Mesodermal cell (in vitro differentiated cells): Measurements from ENCODE around the gene NMNAT2.
A peak's percentile ranks its signal among the peaks of the same experiment; 100 is the strongest.

Experiments
- H3K27ac ChIP-seq: 2 replicates; pipeline ENCODE4 v1.7.0; 2013; ENCODE audit warnings: mild to moderate bottlenecking, low read depth, low read length, moderate library complexity; ENCODE audit not compliant: severe bottlenecking
- H3K36me3 ChIP-seq: 2 replicates; pipeline ENCODE4 v1.7.1; 2013; ENCODE audit warnings: mild to moderate bottlenecking, low read length, moderate library complexity; ENCODE audit not compliant: control insufficient read depth, insufficient read depth
- H3K4me1 ChIP-seq: one replicate; pipeline ENCODE4 v1.7.1; 2013; ENCODE audit warnings: mild to moderate bottlenecking, low read length; ENCODE audit not compliant: insufficient read depth, control insufficient read depth, poor library complexity, severe bottlenecking
- H3K4me3 ChIP-seq: 2 replicates; pipeline ENCODE4 v1.7.0; 2013; ENCODE audit warnings: low read length, control low read depth, mild to moderate bottlenecking; ENCODE audit not compliant: insufficient read depth, poor library complexity, severe bottlenecking; ENCODE audit errors: extremely low read depth
- H3K9me3 ChIP-seq: 2 replicates; pipeline ENCODE4 v1.7.1; 2013; ENCODE audit warnings: mild to moderate bottlenecking, low read length, moderate library complexity; ENCODE audit not compliant: control insufficient read depth
- WGBS, 2 experiments: methylation state at CpG; one replicate each; pipeline ENCODE4 v1.1.5; 2013; ENCODE audit warnings: missing lambda C conversion rate in 2 of 2; ENCODE audit not compliant: insufficient coverage in 2 of 2; 5-methylcytosine and 5-hydroxymethylcytosine counted together

NMNAT2 gene

DNA sequence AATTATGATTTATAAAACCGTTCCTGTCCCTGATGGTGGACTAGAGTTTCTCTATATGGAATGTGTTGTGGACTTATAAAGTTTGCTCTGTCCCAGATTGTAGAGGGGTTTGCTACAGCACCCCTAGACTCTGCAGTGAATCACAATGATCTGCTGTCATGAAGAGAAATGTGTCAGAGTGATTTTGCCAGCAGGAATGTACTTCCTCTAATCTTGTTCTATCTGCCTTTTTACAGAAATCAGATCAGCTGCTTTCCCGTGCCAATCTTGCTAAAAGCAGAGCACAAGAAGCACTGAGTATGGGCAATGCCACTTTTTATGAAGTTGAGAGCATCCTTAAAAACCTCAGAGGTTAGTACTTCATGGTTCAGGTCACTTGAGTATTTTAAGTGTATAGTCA lies 180.1 kb downstream of the NMNAT2 start:
- no peak overlapping the region for H3K27ac ChIP-seq
- H3K9me3 ChIP-seq = no peaks in the 10 kb centered on the region
- peaks cover 16% of the 10 kb centered on the region for H3K4me1 ChIP-seq
- H3K36me3 ChIP-seq = no peaks in the 10 kb centered on the region
- 92 to 100% methylated on average over 2 of the region's 2 CpGs for WGBS, 2 experiments
- H3K4me3 ChIP-seq = no peak overlapping the region

GRCh38 chr1:183237046-183237445 lies 181.1 kb downstream of the NMNAT2 start:
- Histone ChIP-seq H3K27ac (no peak overlapping the region), H3K36me3 (no peaks in the 10 kb centered on the region), H3K4me3 (no peak overlapping the region), H3K4me1 (peaks cover 16% of the 10 kb centered on the region), H3K9me3 (no peaks in the 10 kb centered on the region)
- 100% methylated on average over 1 to 2 of the region's 2 CpGs for WGBS, 2 experiments

GRCh38 chr1:183236158-183236725 lies 181.9 kb downstream of the NMNAT2 start:
- Histone ChIP-seq H3K4me3 (no peak overlapping the region), H3K36me3 (no peaks in the 10 kb centered on the region), H3K27ac (no peak overlapping the region), H3K9me3 (no peaks in the 10 kb centered on the region), H3K4me1 (peaks cover 16% of the 10 kb centered on the region)
- WGBS, 2 experiments = 61 to 73% methylated on average over 2 to 3 of the region's 6 CpGs

GRCh38 chr1:183235503-183235902 lies 182.7 kb downstream of the NMNAT2 start:
- H3K4me3 ChIP-seq = peak overlapping the region; percentile 9
- 78 to 85% methylated on average over 11 to 12 of the region's 14 CpGs for WGBS, 2 experiments
- H3K9me3 ChIP-seq = no peaks in the 10 kb centered on the region
- no peaks in the 10 kb centered on the region for H3K36me3 ChIP-seq
- peak overlapping the region; percentile 96 for H3K27ac ChIP-seq
- H3K4me1 ChIP-seq = peaks cover 19% of the 10 kb centered on the region

DNA sequence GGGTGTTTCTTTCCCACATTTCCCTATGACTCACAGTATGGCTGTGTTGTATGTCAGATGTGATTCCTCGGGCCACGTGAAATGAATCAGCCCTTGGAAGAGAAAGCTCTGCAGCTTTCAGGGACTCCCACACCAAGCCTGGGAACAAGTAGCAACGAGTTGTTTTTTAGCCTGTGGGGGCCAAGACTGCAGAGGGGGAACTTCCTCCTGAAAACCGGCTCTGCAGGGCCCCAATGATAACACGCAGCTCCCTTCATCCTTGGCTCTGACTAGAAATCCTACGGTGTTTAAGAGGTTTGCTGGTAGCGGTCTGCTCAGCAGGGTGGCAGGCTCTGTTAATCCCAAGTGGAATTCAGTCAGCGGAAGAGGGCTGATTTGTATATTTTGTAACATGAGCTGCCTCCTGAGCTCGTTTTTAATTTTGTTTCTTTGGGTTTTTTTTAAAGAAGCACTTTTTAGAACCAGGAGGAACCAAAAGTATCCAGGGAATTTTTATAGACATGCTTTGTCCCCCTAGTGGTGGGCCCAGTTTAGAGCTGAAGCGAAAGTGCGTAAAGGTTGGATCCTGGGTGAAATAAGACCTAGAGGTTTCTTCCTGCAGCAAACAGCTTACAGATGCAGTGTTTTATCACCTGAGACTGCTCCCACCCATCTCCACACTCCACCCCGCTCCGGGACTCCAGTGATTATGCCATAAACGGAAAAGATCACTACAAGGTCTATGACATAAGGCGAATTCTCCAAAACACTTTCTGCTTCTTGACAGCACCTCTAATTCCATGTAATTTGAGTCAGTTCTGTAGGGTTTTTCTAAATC lies 183.3 kb downstream of the NMNAT2 start:
- H3K27ac ChIP-seq = peak overlapping the region; percentile 96
- WGBS, 2 experiments = 10 to 12% methylated on average over 4 to 11 of the region's 15 CpGs
- H3K36me3 ChIP-seq = no peaks in the 10 kb centered on the region
- no peaks in the 10 kb centered on the region for H3K9me3 ChIP-seq
- peak overlapping the region; percentile 9 for H3K4me3 ChIP-seq
- H3K4me1 ChIP-seq = peaks cover 25% of the 10 kb centered on the region

- no peaks in the 10 kb centered on the region for H3K36me3 ChIP-seq
- no peak overlapping the region for H3K27ac ChIP-seq
Observed at GRCh38 chr1:183233113-183233512, 185.1 kb downstream of the NMNAT2 start.

DNA sequence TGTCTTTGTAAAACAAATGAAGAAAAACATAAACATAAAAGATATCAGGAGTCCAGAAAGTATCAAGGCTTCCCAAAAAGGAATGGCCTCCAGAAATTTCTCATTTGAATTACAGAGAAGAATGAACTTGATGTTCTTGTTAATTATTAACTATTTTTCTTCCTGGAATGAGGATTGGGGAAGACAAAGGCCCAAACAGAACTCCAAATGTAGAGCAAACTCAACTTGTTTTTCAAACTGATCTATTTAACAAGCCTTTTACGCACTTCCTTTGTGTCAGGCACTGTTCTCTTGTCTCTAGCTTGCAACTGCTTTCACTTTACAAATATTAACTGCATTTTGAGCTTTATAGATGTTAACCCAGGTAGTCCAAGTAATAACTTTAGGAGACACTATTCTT lies 186.6 kb downstream of the NMNAT2 start:
- no peak overlapping the region for H3K4me3 ChIP-seq
- WGBS, 2 experiments = 86 to 100% methylated on average over 1 of the region's 1 CpG
- no peaks in the 10 kb centered on the region for H3K9me3 ChIP-seq
- no peak overlapping the region for H3K27ac ChIP-seq
- H3K4me1 ChIP-seq = peaks cover 18% of the 10 kb centered on the region
- no peaks in the 10 kb centered on the region for H3K36me3 ChIP-seq

More at GRCh38 chr1:183233113-183233512, 185.1 kb downstream of the NMNAT2 start:
- Histone ChIP-seq H3K4me3 (no peak overlapping the region), H3K4me1 (peaks cover 19% of the 10 kb centered on the region), H3K9me3 (no peaks in the 10 kb centered on the region)

GRCh38 chr1:183230413-183230812 lies 187.8 kb downstream of the NMNAT2 start:
- H3K27ac ChIP-seq = no peak overlapping the region
- H3K36me3 ChIP-seq = no peaks in the 10 kb centered on the region
- H3K4me3 ChIP-seq = no peak overlapping the region
- H3K4me1 ChIP-seq = peaks cover 14% of the 10 kb centered on the region
- 80% methylated on average over 1 of the region's 2 CpGs; no CpG with 5 or more reads in 1 of the 2 experiments for WGBS, 2 experiments
- no peaks in the 10 kb centered on the region for H3K9me3 ChIP-seq

DNA sequence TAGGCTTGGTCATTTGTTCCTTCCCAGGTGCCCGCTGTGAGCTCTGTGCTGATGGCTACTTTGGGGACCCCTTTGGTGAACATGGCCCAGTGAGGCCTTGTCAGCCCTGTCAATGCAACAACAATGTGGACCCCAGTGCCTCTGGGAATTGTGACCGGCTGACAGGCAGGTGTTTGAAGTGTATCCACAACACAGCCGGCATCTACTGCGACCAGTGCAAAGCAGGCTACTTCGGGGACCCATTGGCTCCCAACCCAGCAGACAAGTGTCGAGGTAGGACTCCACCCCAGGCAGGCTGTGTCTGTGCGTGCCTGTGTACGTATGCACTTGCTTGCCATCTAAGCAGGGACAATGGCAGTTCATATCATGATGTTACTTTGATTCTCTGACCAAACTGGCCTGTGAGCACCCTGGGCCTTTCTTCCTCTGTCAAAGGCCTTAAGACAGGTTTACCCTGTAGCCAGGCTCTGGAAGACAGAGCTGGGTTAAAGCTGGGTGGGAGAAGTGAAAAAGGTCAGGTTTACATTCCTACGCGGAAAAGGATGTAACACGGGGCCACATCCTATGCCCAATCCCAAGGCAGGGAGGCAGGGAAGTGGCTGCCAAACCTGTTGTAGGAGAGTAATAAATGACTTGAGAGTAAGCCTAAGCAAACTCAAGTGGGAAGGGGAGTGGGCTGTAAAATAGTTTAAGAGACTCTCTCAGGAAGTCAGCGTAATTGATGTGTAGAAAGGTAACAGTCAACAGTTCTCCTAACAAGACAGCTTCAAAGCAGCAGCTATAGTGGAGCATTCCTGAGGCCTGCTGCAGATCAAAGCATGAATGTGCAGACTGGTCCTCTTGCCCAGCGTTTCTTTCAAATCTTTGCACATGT lies 189.6 kb downstream of the NMNAT2 start:
- H3K4me3 ChIP-seq = no peak overlapping the region
- no peaks in the 10 kb centered on the region for H3K9me3 ChIP-seq
- peak overlapping the region; percentile 55 for H3K27ac ChIP-seq
- peaks cover 10% of the 10 kb centered on the region for H3K4me1 ChIP-seq
- no peaks in the 10 kb centered on the region for H3K36me3 ChIP-seq
- WGBS, 2 experiments = 90 to 93% methylated on average over 13 of the region's 13 CpGs

DNA sequence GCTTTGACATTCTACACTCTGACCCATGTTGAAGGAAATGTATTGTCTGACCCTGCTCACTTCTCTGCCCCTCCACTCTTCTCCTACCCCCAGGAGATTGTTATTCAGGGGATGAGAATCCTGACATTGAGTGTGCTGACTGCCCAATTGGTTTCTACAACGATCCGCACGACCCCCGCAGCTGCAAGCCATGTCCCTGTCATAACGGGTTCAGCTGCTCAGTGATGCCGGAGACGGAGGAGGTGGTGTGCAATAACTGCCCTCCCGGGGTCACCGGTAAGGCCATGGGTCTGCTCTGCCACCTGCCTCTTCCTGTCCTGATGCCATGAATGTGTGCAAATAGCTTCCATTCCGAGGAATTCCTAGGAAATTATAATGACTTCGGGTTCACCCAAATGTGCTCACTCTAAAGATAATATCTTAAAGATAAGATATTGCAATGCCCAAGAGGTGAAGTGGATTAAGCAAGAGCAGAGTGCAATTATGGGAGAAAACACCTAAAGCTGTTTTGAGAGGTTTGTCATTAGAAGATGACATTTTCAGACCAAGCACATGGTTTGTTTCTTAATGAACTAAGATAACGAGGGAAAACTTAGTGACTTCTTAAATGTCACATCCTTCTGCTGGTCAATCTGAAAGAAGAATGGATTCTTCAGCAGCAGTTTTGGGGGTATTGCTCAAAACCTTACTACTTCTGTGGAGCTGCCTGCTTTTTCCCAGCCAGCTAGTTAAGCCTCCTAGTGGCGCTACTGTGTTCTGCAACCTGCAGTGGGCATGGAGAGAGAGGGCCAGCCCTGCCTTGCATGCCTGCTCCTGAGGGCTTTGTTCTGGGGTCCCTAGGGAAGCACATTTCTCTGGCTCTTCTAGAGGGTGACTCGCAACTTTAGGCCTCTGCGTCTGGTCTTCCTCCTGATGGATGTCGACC lies 190.5 kb downstream of the NMNAT2 start:
- 72 to 76% methylated on average over 12 to 14 of the region's 16 CpGs for WGBS, 2 experiments
- H3K27ac ChIP-seq = no peak overlapping the region

More for the DNA sequence above, 190.5 kb downstream of the NMNAT2 start:
- Histone ChIP-seq H3K36me3 (no peaks in the 10 kb centered on the region), H3K4me1 (peaks cover 10% of the 10 kb centered on the region), H3K4me3 (no peak overlapping the region), H3K9me3 (no peaks in the 10 kb centered on the region)
